Astrocyte of the hippocampus (primary cell): Measurements from ENCODE around the gene SNRNP25.
"Not testable (repeated sequence)": the region's sequence is repeated elsewhere in the genome, so short reads cannot be mapped to it uniquely, and the experiment has no call there.

Experiments
- DNase-seq: peaks from one replicate; pipeline ENCODE4 v3.0.0; 2011; ENCODE audit warnings: low read depth, low spot score

The SNRNP25 gene

GRCh38 chr16:41439-42068, 12.1 kb upstream of the SNRNP25 start:
- no peak for DNase-seq

- DNase-seq, result no peak
These were observed 11.6 kb upstream of the SNRNP25 start for GRCh38 chr16:42069-42457.

GRCh38 chr16:42691-43090, 10.9 kb upstream of the SNRNP25 start:
- DNase-seq, result no peak

GRCh38 chr16:43294-43693, 10.3 kb upstream of the SNRNP25 start:
- no peak for DNase-seq

GRCh38 chr16:44655-45054, 9.0 kb upstream of the SNRNP25 start:
- DNase-seq, result no peak

- no peak for DNase-seq
These were observed 8.2 kb upstream of the SNRNP25 start for GRCh38 chr16:45454-45853.

- DNase-seq, result not testable (repeated sequence)
These were observed 7.1 kb upstream of the SNRNP25 start for GRCh38 chr16:46510-46909.

GRCh38 chr16:47234-47633, 6.4 kb upstream of the SNRNP25 start:
- no peak for DNase-seq

- DNase-seq, result no peak
These were observed 2.6 kb upstream of the SNRNP25 start for GRCh38 chr16:50769-51591.

DNA sequence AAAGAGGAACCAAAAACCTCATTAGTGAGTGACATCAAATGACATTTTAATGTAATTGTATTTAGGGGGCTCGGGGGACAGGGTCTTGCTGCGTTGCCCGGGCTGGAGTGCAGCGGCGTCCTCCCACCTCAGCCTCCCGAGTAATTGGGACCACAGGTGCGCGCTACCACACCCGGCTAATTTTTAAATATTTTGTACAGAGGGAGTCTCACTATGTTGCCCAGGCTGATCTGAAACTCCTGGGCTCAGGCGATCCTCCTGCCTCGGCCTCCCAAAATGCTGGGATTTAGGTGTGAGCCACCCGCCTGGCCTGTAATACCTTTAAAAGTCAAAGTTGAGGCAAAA, 581 bp downstream of the SNRNP25 start:
- DNase-seq, result no peak

DNA sequence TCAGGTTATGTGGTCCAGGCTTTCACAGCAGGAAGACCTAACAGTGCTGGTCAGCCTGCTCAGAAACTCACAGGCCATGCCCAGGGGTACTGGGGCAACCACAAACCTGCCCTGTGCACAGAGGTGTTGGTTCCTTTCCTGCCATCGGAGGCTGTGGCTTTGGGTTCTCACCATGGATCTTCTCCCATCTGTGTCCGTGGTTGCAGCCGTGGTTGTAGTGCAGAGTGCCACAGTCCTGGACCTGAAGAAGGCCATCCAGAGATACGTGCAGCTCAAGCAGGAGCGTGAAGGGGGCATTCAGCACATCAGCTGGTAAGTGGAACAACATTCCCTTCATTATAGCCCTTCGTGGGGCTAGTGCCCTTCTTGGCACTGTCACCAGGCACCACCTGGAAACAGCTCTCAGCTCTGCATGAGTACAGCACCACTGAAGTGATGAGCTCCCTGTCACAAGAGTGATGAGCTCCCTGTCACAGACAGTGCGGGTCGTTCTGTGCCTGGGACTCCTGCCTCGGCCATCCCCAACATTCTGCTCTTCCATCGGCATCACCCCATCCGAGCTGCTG, 2.0 kb downstream of the SNRNP25 start:
- DNase-seq, result no peak

DNA sequence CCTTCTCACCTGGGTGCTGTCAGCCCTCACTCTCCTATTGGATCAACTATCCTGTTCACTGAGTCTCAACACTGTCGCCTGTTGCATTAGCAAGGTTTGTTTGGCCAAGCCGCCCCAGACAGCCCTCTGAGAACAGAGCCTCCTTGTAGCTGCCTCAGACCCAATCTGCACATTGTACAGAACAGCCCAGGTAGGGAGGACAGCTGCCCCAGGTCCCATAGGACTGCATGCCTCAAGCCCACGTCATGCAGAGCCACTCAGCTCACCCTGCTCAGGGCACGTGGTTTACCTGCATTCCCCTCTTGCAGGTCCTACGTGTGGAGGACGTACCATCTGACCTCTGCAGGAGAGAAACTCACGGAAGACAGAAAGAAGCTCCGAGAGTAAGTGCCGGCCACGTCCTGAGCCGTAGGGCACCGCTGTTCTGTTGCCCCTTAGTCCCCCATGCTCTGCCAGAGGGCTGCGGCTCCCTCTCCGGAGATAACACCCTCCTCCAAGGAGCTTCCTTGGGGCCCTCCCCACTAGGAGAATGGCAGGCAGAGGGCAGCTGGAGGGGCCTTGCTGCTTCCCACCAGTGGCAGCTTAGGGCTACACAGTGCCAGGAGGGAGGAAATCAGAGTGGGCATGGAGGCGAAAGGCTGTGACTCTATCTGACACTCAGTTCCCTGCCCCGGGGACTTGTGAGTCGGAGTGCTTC, 2.8 kb downstream of the SNRNP25 start:
- DNase-seq, result no peak

GRCh38 chr16:57711-58110, 4.1 kb downstream of the SNRNP25 start:
- peak; percentile 31 for DNase-seq

DNA sequence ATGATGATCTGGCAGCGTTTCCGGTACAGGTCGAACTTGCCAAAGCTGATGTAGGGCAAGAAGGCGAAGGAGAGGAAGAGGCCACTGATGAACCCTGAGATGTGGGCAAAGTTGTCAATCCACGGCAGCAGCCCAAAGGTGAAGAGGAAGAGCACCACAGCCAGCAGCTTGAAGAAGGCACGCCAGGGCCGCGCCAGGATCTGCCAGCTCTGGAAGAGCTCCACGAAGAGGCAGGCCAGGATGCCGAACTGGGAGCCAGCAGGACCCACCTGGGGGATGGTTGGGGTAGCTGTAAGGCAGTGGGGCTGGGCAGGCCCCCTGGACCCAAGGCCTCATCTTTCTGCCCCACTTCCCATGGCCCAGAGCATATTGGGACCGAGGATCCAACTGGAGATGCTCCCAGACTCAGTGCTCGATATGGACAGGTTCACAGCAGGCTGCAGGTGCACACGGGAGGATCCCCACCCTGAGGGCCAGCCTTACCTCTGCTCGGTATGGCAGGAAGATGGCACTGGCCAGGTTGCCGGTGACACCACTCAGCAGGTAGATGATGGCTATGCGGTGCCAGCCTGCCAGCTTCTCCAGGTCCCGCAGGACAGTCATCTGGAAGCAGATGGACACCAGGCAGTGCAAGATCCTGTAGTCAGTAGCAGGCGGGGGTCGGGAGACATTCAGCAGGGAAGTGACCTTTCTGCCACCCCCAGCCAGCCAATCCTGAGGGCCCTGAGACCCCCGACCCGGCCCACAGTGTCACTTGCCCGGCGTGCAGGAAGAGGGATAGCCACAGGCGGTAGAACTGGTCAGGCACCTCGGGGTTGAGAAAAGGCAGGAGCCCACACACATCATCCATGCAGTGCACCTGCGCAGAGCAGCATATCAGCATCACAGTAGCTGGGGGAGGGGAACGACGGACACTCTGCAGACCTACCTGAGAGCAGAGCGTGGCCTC, 5.1 kb downstream of the SNRNP25 start:
- DNase-seq, result no peak

GRCh38 chr16:59440-60059, 5.9 kb downstream of the SNRNP25 start:
- DNase-seq, result no peak

GRCh38 chr16:60166-60565, 6.5 kb downstream of the SNRNP25 start:
- DNase-seq, result no peak

- no peak for DNase-seq
These were observed 7.6 kb downstream of the SNRNP25 start for GRCh38 chr16:60929-61878.

GRCh38 chr16:61879-62281, 8.3 kb downstream of the SNRNP25 start:
- no peak for DNase-seq

DNA sequence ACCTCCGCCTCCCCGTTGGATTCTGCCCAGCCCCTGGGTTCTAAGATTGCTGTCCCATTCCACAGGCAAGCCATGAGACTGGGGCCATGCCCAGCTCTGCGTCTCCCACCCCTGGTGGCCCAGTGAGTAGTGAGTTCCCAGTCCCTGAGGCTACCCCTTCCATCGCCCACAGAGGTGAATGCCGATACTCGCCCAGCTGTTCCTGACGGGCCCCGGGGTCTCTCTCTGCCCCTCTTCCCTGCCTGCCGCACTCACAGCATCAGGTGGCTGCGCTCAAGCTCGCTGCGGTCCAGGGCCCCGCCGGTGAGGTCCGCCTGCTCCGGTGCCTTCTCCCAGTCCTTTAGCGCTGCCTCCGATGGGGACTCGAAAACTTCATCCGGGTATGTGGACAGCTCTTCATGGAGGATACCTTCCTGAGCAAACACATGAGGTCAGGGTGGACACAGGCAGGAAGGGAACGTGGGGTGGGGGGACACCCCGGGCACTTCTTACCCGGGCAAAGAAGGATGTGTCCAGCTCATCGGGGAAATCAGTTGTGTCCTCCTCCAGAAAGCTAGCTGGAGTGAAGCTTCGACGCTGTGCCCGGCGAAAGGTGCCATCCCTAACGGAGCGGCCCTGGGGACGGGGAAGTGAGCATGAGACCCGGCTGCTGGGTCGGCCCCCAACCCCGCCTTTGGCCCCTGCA, 8.8 kb downstream of the SNRNP25 start:
- no peak for DNase-seq
